Smooth muscle cell (in vitro differentiated cells): ENCODE results near the gene CENPB. TPM values are rescaled to one million over a fixed set of nuclear protein-coding genes. Genes with fewer than 3 reads are reported as not detected.
A peak's percentile ranks its signal among the peaks of the same experiment; 100 is the strongest.
"Not testable (repeated sequence)": the region's sequence is repeated elsewhere in the genome, so short reads cannot be mapped to it uniquely, and the experiment has no call there.

ENCODE experiments used
- DNase-seq: peaks from one replicate; lab custom pipeline; 2025; ENCODE audit not compliant: unreplicated experiment; lab: John Stamatoyannopoulos, UW
- H2AFZ ChIP-seq: fragments of 200-600 bp; sonication (generic); 2 replicates; pipeline ENCODE4 v1.6.0; 2016; ENCODE audit warnings: antibody characterized with exemption, low read depth, mild to moderate bottlenecking
- H3F3A ChIP-seq: fragments of 200-600 bp; sonication (generic); 2 replicates; pipeline ENCODE4 v1.6.0; 2017; ENCODE audit warnings: antibody characterized with exemption, low read depth
- H3K27ac ChIP-seq: fragments of 200-600 bp; sonication (generic); 2 replicates; pipeline ENCODE4 v1.5.1; 2016; ENCODE audit warnings: low read depth, mild to moderate bottlenecking
- H3K27me3 ChIP-seq: fragments of 200-600 bp; sonication (generic); 2 replicates; pipeline ENCODE4 v1.6.1; 2016; ENCODE audit warnings: low read depth, mild to moderate bottlenecking
- H3K36me3 ChIP-seq: fragments of 200-600 bp; sonication (generic); 2 replicates; pipeline ENCODE4 v1.5.1; 2016; ENCODE audit warnings: low read depth
- H3K4me1 ChIP-seq: fragments of 200-600 bp; sonication (generic); 2 replicates; pipeline ENCODE4 v1.5.1; 2016; ENCODE audit warnings: low read depth
- H3K4me2 ChIP-seq: fragments of 200-600 bp; sonication (generic); 2 replicates; pipeline ENCODE4 v1.6.0; 2016; ENCODE audit warnings: mild to moderate bottlenecking
- H3K4me3 ChIP-seq: fragments of 200-600 bp; sonication (generic); 2 replicates; pipeline ENCODE4 v1.5.1; 2016; ENCODE audit warnings: mild to moderate bottlenecking
- H3K79me2 ChIP-seq: fragments of 200-600 bp; sonication (generic); 2 replicates; pipeline ENCODE4 v1.6.0; 2016; ENCODE audit warnings: low read depth, mild to moderate bottlenecking
- H3K9ac ChIP-seq: fragments of 200-600 bp; sonication (generic); 2 replicates; pipeline ENCODE4 v1.6.0; 2016; ENCODE audit warnings: low read depth
- H3K9me3 ChIP-seq: fragments of 200-600 bp; sonication (generic); replicated peaks from 2 replicates; pipeline ENCODE4 v1.5.1; 2016; ENCODE audit warnings: low read depth
- H4K20me1 ChIP-seq: fragments of 200-600 bp; sonication (generic); 2 replicates; pipeline ENCODE4 v1.6.0; 2016; ENCODE audit warnings: low read depth
- CTCF ChIP-seq: fragments of 200-600 bp; sonication (generic); IDR thresholded peaks from 2 replicates; pipeline ENCODE4 v1.5.1; 2017; ENCODE audit warnings: borderline replicate concordance, mild to moderate bottlenecking, antibody characterized with exemption; ENCODE audit not compliant: insufficient read depth, poor library complexity, severe bottlenecking
- WGBS: methylation state at CpG from one replicate; pipeline ENCODE4 v1.1.7; 2016; ENCODE audit warnings: low lambda C conversion rate; 5-methylcytosine and 5-hydroxymethylcytosine counted together
- polyA plus RNA-seq: library from polyadenylated mRNA; unstranded; fragments of >200 nt; fragmentation: Nextera tagmentation; extraction: Ambion mirVana; gene quantifications from 2 replicates; pipeline ENCODE4 v1.2.1, GENCODE V29; 2016
- total RNA-seq: library from RNA; depleted of rRNA; stranded (reverse); fragments of >200 nt; gene quantifications from 2 replicates; pipeline ENCODE4 v1.2.3, GENCODE V29; 2014

CENPB gene
- total and polyA plus RNA-seq, 2 experiments from 2014 or later: 10.4 to 23.6 TPM

- H3K27ac ChIP-seq: no peak overlapping the region
- no peak for TF ChIP-seq CTCF
Measured at GRCh38 chr20:3796477-3797225, 10.1 kb upstream of the CENPB start.

GRCh38 chr20:3795511-3796468 is 9.2 kb upstream of the CENPB start, which contains the start of gene CDC25B:
CDC25B (plus strand) TSS chr20:3796310; CDS start chr20:3796532, 222 bp downstream.
- H3K4me1 ChIP-seq: peaks cover 23% of the 10 kb centered on the region
- peak; percentile 63 for DNase-seq
- H3K79me2 ChIP-seq: no peaks in the 10 kb centered on the region
- H3K9me3 ChIP-seq: no peaks in the 10 kb centered on the region
- no peaks in the 10 kb centered on the region for H3K27me3 ChIP-seq
- peak within 1 kb of the TSS; percentile 83 for H3K9ac ChIP-seq
- 5% methylated on average over 46 of the region's 69 CpGs for WGBS
- H4K20me1 ChIP-seq: peaks cover 5% of the 10 kb centered on the region
- peak; percentile 32 for TF ChIP-seq CTCF
- peak within 1 kb of the TSS; percentile 89 for H2AFZ ChIP-seq
- peak within 1 kb of the TSS; percentile 94 for H3K4me2 ChIP-seq
- no peaks in the 10 kb centered on the region for H3F3A ChIP-seq
- peak within 1 kb of the TSS; percentile 70 for H3K27ac ChIP-seq
- H3K4me3 ChIP-seq: peak within 1 kb of the TSS; percentile 73
- no peaks in the 10 kb centered on the region for H3K36me3 ChIP-seq

More at GRCh38 chr20:3796477-3797225, 10.1 kb upstream of the CENPB start:
- Histone ChIP-seq H3K9me3 (no peaks in the 10 kb centered on the region), H3K27me3 (no peaks in the 10 kb centered on the region), H3F3A (no peaks in the 10 kb centered on the region), H3K4me1 (peaks cover 23% of the 10 kb centered on the region), H3K79me2 (no peaks in the 10 kb centered on the region), H4K20me1 (peaks cover 5% of the 10 kb centered on the region), H3K4me2 (peak overlapping the region; percentile 94), H2AFZ (no peak overlapping the region), H3K36me3 (no peaks in the 10 kb centered on the region), H3K4me3 (peak overlapping the region; percentile 73), H3K9ac (peak overlapping the region; percentile 1)
- DNase-seq: no peak
- 13% methylated on average over 27 of the region's 33 CpGs for WGBS

GRCh38 chr20:3794701-3795420 is 8.3 kb upstream of the CENPB start:
- peaks cover 18% of the 10 kb centered on the region for H3K4me1 ChIP-seq
- no peak overlapping the region for H3K27ac ChIP-seq
- no peaks in the 10 kb centered on the region for H3K36me3 ChIP-seq
- WGBS: 88% methylated on average over 25 of the region's 25 CpGs
- H3K9ac ChIP-seq: no peak overlapping the region
- no peaks in the 10 kb centered on the region for H3K27me3 ChIP-seq
- no peaks in the 10 kb centered on the region for H3K9me3 ChIP-seq
- H3K4me2 ChIP-seq: peak overlapping the region; percentile 94
- H4K20me1 ChIP-seq: peaks cover 5% of the 10 kb centered on the region
- no peak for DNase-seq
- no peak for TF ChIP-seq CTCF
- H2AFZ ChIP-seq: no peak overlapping the region
- no peaks in the 10 kb centered on the region for H3K79me2 ChIP-seq
- peak overlapping the region; percentile 73 for H3K4me3 ChIP-seq
- H3F3A ChIP-seq: no peaks in the 10 kb centered on the region

GRCh38 chr20:3794168-3794567 is 7.6 kb upstream of the CENPB start:
- not testable (repeated sequence) for H3K9me3 ChIP-seq, DNase-seq, H3K79me2 ChIP-seq, H3F3A ChIP-seq, H3K27me3 ChIP-seq, H2AFZ ChIP-seq, H4K20me1 ChIP-seq, H3K27ac ChIP-seq, H3K4me3 ChIP-seq, H3K9ac ChIP-seq, H3K36me3 ChIP-seq, H3K4me2 ChIP-seq
- 91% methylated on average over 3 of the region's 3 CpGs for WGBS
- H3K4me1 ChIP-seq: peaks cover 14% of the 10 kb centered on the region

GRCh38 chr20:3789201-3789600 is 2.7 kb upstream of the CENPB start:
- WGBS: 81% methylated on average over 4 of the region's 4 CpGs
- not testable (repeated sequence) for H3K27me3 ChIP-seq, H3K36me3 ChIP-seq, H3K4me3 ChIP-seq, H3K9me3 ChIP-seq, H2AFZ ChIP-seq, H3K27ac ChIP-seq, H3K4me1 ChIP-seq, DNase-seq, H3K9ac ChIP-seq, H3K4me2 ChIP-seq, H3F3A ChIP-seq
- H4K20me1 ChIP-seq: peaks cover 19% of the 10 kb centered on the region
- peaks cover 16% of the 10 kb centered on the region for H3K79me2 ChIP-seq
